GM21786 (cell line): ENCODE data around the gene POLR2J.
"Not testable (repeated sequence)": the region's sequence is repeated elsewhere in the genome, so short reads cannot be mapped to it uniquely, and the experiment has no call there.

Experiments used
- ATAC-seq: cut with Tn5 transposase; IDR thresholded peaks from one replicate; pipeline ENCODE4 v1.9.1; 2021; ENCODE audit not compliant: unreplicated experiment

POLR2J gene

GRCh38 chr7:102467581-102468477, 10.9 kb downstream of the POLR2J start:
- no peak for ATAC-seq

- no peak for ATAC-seq
These were observed 12.6 kb downstream of the POLR2J start for GRCh38 chr7:102466097-102466496.

GRCh38 chr7:102464577-102465280, 14.0 kb downstream of the POLR2J start, which contains the start of the genes ALKBH4 and LRWD1:
Gene ALKBH4, minus strand, starts transcription at chr7:102464863. Its CDS starts 27 bp downstream, at chr7:102464836.
Gene LRWD1, plus strand, starts transcription at chr7:102464984. Its CDS starts 97 bp downstream, at chr7:102465081.
- ATAC-seq, result peak; percentile 90

GRCh38 chr7:102463841-102464576, 14.7 kb downstream of the POLR2J start:
- no peak for ATAC-seq

GRCh38 chr7:102460467-102460866, 18.3 kb downstream of the POLR2J start:
- no peak for ATAC-seq

- ATAC-seq, result no peak
These were observed 19.4 kb downstream of the POLR2J start for GRCh38 chr7:102459221-102459844.

GRCh38 chr7:102457352-102457924, 21.3 kb downstream of the POLR2J start:
- no peak for ATAC-seq

GRCh38 chr7:102456327-102456726, 22.4 kb downstream of the POLR2J start:
- no peak for ATAC-seq

GRCh38 chr7:102455596-102455995, 23.1 kb downstream of the POLR2J start:
- ATAC-seq, result no peak

GRCh38 chr7:102454932-102455331, 23.8 kb downstream of the POLR2J start:
- ATAC-seq, result not testable (repeated sequence)

- no peak for ATAC-seq
These were observed 24.3 kb downstream of the POLR2J start for GRCh38 chr7:102454468-102454867.

GRCh38 chr7:102453319-102453718, 25.4 kb downstream of the POLR2J start:
- ATAC-seq, result no peak

GRCh38 chr7:102452451-102452850, 26.3 kb downstream of the POLR2J start:
- ATAC-seq, result no peak

GRCh38 chr7:102451371-102452054, 27.2 kb downstream of the POLR2J start:
- ATAC-seq, result no peak

GRCh38 chr7:102450242-102450641, 28.5 kb downstream of the POLR2J start:
- no peak for ATAC-seq

- ATAC-seq, result no peak
These were observed 29.6 kb downstream of the POLR2J start for GRCh38 chr7:102449136-102449535.

GRCh38 chr7:102447311-102447710, 31.4 kb downstream of the POLR2J start:
- no peak for ATAC-seq

GRCh38 chr7:102446387-102447156, 32.1 kb downstream of the POLR2J start:
- ATAC-seq, result no peak

- no peak for ATAC-seq
These were observed 33.0 kb downstream of the POLR2J start for GRCh38 chr7:102445674-102446071.
